Endometrial microvascular endothelial cells (primary cell): ENCODE data around the gene WFDC5. TPM values are rescaled to one million over a fixed set of nuclear protein-coding genes. Genes with fewer than 3 reads are reported as not detected.
"Not testable (repeated sequence)": the region's sequence is repeated elsewhere in the genome, so short reads cannot be mapped to it uniquely, and the experiment has no call there.

Source experiments
- in situ Hi-C: cut with HindIII; loops from 2 replicates; pipeline ENCODE4 v1.10.0; 2017; ENCODE audit warnings: low sequenced_read_pairs, low pct_unique_long_range_greater_than_20kb; ENCODE audit errors: inconsistent ontology term
- total RNA-seq: library from RNA; depleted of rRNA; stranded (reverse); fragments of >200 nt; gene quantifications from one replicate; pipeline ENCODE4 v1.2.3, GENCODE V29; 2015; ENCODE audit errors: inconsistent ontology term

Gene WFDC5
- not detected for total RNA-seq

- in situ Hi-C loops = no loop called here
These were observed at the start of gene WFDC5 for GRCh38 chr20:45114465-45115385. WFDC5 (minus strand) TSS chr20:45115174; CDS start chr20:45115083, 91 bp downstream.

- in situ Hi-C loops = no loop called here
These were observed 48.3 kb upstream of the WFDC5 start for GRCh38 chr20:45163083-45163803.

GRCh38 chr20:45157962-45158361, 43.0 kb upstream of the WFDC5 start:
- in situ Hi-C loops = no loop called here

GRCh38 chr20:45156713-45157112, 41.7 kb upstream of the WFDC5 start:
- in situ Hi-C loops = no loop called here

- in situ Hi-C loops = not testable (repeated sequence)
These were observed 39.8 kb upstream of the WFDC5 start for GRCh38 chr20:45154794-45155193.

- in situ Hi-C loops = no loop called here
These were observed 39.2 kb upstream of the WFDC5 start for GRCh38 chr20:45154183-45154582.

- in situ Hi-C loops = no loop called here
These were observed 38.8 kb upstream of the WFDC5 start for GRCh38 chr20:45153752-45154151.

GRCh38 chr20:45153147-45153546, 38.2 kb upstream of the WFDC5 start:
- in situ Hi-C loops = no loop called here

GRCh38 chr20:45152405-45152804, 37.4 kb upstream of the WFDC5 start:
- in situ Hi-C loops = no loop called here

GRCh38 chr20:45149062-45149461, 34.1 kb upstream of the WFDC5 start:
- in situ Hi-C loops = no loop called here

GRCh38 chr20:45140836-45141235, 25.9 kb upstream of the WFDC5 start:
- in situ Hi-C loops = no loop called here

GRCh38 chr20:45139733-45140375, 24.9 kb upstream of the WFDC5 start:
- in situ Hi-C loops = not testable (repeated sequence)

- in situ Hi-C loops = no loop called here
These were observed 23.8 kb upstream of the WFDC5 start for GRCh38 chr20:45138561-45139300.

GRCh38 chr20:45136911-45137310, 21.9 kb upstream of the WFDC5 start:
- in situ Hi-C loops = no loop called here

GRCh38 chr20:45128099-45128498, 13.1 kb upstream of the WFDC5 start:
- in situ Hi-C loops = no loop called here

GRCh38 chr20:45124365-45124764, 9.4 kb upstream of the WFDC5 start, which contains the start of gene WFDC12:
WFDC12 (minus strand) TSS chr20:45124465; CDS start chr20:45124447, 18 bp downstream.
- in situ Hi-C loops = no loop called here

GRCh38 chr20:45121388-45121787, 6.4 kb upstream of the WFDC5 start:
- in situ Hi-C loops = no loop called here

GRCh38 chr20:45119556-45120266, 4.7 kb upstream of the WFDC5 start:
- in situ Hi-C loops = no loop called here
